ENCODE data around the gene KLHDC10. TPM values are rescaled to one million over a fixed set of nuclear protein-coding genes. Genes with fewer than 3 reads are reported as not detected.
"Not testable (repeated sequence)": the region's sequence is repeated elsewhere in the genome, so short reads cannot be mapped to it uniquely, and the experiment has no call there.

KLHDC10 gene
- total and polyA plus RNA-seq, 2 of the 13 experiments (the other 11 are each of a cell fraction or from before 2014, with no cell fraction given): 11.9 to 21.6 TPM

DNA sequence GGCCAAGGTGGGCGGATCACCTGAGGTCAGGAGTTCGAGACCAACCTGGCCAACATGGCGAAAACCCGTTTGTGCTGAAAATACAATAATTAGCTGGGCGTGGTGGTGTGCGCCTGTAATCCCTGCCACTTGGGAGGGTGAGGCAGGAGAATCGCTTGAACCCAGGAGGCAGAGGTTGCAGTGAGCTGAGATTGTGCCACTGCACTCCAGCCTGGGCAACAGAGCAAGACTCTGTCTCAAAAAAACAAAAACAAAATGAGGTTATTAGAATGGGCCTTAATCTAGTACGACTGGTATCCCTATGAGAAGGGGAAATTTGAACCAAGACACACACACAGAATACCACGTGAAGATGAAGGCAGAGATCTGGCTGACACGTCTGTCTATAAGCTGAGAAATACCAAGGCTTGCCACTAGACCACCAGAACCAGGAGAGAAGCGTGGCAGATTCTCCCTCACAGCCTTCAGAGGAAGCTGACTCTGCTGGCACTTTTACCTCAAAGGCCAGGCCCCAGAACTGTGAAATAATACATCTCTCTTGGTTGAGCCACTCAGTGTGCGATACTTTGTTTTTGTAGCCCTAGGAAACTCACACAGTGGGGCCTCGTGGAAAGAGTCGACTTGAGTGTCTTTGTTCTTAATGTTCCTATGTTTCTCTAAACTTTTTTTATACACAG, 75.2 kb downstream of the KLHDC10 start (continued):
- TF ChIP-seq ZNF460 (CRISPR knock-in tag; IDR thresholded peaks at IDR 0.05; ENCODE audit: borderline replicate concordance): no peak
- TF ChIP-seq, protein P1, sequence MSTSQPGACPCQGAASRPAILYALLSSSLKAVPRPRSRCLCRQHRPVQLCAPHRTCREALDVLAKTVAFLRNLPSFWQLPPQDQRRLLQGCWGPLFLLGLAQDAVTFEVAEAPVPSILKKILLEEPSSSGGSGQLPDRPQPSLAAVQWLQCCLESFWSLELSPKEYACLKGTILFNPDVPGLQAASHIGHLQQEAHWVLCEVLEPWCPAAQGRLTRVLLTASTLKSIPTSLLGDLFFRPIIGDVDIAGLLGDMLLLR (CRISPR knock-in tag; IDR thresholded peaks at IDR 0.05): no peak
- no peak for TF ChIP-seq AHR (CRISPR knock-in tag; IDR thresholded peaks at IDR 0.05)
- TF ChIP-seq NFYB (CRISPR knock-in tag; IDR thresholded peaks at IDR 0.05): no peak
- TF ChIP-seq, protein P2, sequence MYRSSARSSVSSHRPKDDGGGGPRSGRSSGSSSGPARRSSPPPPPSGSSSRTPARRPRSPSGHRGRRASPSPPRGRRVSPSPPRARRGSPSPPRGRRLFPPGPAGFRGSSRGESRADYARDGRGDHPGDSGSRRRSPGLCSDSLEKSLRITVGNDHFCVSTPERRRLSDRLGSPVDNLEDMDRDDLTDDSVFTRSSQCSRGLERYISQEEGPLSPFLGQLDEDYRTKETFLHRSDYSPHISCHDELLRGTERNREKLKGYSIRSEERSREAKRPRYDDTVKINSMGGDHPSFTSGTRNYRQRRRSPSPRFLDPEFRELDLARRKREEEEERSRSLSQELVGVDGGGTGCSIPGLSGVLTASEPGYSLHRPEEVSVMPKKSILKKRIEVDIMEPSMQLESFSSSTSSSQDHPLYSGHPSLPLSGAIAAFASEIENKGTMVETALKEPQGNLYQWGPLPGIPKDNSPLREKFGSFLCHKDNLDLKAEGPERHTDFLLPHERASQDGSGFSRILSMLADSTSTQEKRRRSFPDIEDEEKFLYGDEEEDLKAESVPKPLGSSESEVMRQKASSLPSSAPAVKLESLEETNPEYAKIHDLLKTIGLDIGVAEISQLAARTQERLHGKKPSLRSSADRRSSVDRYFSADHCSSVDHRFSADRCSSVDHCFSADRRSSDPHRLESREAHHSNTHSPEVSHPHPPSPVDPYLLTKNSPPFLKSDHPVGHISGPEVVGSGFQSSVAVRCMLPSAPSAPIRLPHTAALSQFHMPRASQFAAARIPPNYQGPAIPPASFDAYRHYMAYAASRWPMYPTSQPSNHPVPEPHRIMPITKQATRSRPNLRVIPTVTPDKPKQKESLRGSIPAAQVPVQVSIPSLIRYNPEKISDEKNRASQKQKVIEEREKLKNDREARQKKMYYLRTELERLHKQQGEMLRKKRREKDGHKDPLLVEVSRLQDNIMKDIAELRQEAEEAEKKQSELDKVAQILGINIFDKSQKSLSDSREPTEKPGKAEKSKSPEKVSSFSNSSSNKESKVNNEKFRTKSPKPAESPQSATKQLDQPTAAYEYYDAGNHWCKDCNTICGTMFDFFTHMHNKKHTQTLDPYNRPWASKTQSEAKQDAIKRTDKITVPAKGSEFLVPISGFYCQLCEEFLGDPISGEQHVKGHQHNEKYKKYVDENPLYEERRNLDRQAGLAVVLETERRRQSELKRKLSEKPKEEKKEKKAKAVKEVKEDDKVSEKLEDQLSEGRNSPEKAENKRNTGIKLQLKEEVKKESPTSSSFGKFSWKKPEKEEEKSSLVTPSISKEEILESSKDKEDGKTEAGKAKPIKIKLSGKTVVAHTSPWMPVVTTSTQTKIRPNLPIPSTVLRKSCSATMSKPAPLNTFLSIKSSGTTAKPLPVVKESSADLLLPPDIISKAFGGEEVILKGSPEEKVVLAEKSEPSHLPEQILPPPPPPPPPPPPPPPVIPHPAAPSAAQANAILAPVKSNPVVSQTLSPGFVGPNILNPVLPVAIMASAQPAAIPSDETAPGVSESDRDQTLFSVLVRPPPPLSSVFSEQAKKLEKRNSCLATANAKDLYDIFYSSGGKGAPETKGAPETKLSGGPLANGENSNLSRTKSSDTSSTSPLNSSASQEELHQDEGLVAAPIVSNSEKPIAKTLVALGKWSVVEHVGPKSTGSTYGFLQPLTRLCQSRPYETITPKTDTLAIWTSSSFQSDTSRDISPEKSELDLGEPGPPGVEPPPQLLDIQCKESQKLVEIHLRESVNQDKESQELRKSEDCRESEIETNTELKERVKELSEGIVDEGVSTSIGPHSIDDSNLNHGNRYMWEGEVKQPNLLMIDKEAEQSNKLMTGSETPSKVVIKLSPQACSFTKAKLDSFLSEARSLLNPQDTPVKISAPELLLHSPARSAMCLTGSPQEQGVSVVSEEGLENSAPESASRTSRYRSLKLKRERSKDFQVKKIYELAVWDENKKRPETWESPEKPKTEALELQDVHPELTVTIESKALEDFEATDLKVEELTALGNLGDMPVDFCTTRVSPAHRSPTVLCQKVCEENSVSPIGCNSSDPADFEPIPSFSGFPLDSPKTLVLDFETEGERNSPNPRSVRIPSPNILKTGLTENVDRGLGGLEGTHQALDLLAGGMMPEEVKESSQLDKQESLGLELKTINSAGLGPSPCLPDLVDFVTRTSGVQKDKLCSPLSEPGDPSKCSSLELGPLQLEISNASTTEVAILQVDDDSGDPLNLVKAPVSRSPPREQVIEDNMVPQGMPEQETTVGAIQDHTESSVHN (CRISPR knock-in tag; IDR thresholded peaks at IDR 0.05): no peak
- TF ChIP-seq, protein P3, sequence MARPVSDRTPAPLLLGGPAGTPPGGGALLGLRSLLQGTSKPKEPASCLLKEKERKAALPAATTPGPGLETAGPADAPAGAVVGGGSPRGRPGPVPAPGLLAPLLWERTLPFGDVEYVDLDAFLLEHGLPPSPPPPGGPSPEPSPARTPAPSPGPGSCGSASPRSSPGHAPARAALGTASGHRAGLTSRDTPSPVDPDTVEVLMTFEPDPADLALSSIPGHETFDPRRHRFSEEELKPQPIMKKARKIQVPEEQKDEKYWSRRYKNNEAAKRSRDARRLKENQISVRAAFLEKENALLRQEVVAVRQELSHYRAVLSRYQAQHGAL (CRISPR knock-in tag; IDR thresholded peaks at IDR 0.05; ENCODE audit: not compliant biosample characterization): no peak
- TF ChIP-seq ZNF317 (CRISPR knock-in tag; IDR thresholded peaks at IDR 0.05): no peak
- no peak for TF ChIP-seq XRCC5 (optimal IDR thresholded peaks at IDR 0.05; ENCODE audit: low read length)
- no peak for TF ChIP-seq ZNF530 (CRISPR knock-in tag; IDR thresholded peaks at IDR 0.05; ENCODE audit: low read depth)

DNA sequence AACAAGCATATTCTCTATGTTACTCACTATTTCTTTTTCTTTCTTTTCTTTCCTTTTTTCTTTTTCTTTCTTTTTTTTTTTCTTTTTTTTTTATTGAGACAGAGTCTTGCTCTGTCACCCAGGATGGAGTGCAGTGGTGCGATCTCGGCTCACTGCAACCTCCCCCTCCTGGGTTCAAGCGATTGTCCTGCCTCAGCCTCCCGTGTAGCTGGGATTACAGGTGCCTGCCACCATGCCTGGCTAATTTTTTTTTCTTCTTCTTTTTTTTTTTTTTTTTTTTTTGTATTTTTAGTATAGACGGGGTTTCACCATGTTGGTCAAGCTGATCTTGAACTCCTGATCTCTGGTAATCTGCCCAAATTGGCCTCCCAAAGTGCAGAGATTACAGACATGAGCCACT, 75.8 kb downstream of the KLHDC10 start:
- CTCF ChIA-PET (ENCODE audit: low intra/inter-chr PET ratio, low total read pairs); in situ Hi-C loops (cut with HindIII; ENCODE audit: extremely low pct_ligation_motif_present, low pct_unique_long_range_greater_than_20kb); H3K9me3 ChIP-seq (ENCODE audit: low read length); H3K79me2 ChIP-seq (ENCODE audit: insufficient read depth, low read length); DNase-seq (ENCODE audit: low spot score); H3K27me3 ChIP-seq (ENCODE audit: control insufficient read depth in 1 of 2, insufficient read depth in 2 of 2, low read length in 2 of 2); H3K27ac ChIP-seq (ENCODE audit: extremely low read length, insufficient read depth, low read length); POLR2A ChIA-PET; FAIRE-seq; H4K20me1 ChIP-seq (ENCODE audit: insufficient read depth, low read length); H3K36me3 ChIP-seq (replicated peaks in 1 of 2; ENCODE audit: control insufficient read depth in 1 of 2, insufficient read depth in 2 of 2, low read length in 2 of 2); H2AFZ ChIP-seq (ENCODE audit: low read length); BruUV-seq (replicated peaks); H3K9ac ChIP-seq (ENCODE audit: insufficient read depth, low read depth, low read length); H3K4me3 ChIP-seq (replicated peaks in 1 of 3; ENCODE audit: insufficient read depth in 1 of 3, low read depth in 2 of 3, low read length in 3 of 3); intact Hi-C loops (cut with micrococcal nuclease; ENCODE audit: unreplicated experiment); H3K4me2 ChIP-seq (ENCODE audit: low read depth, low read length); ATAC-seq: not testable (repeated sequence)
- peaks cover 38% of the 10 kb centered on the region for H3K4me1 ChIP-seq (ENCODE audit: insufficient read depth, low read length)
- 72% methylated on average over 5 of the region's 5 CpGs for WGBS (ENCODE audit: low lambda C conversion rate)
